Endometrial microvascular endothelial cells (primary cell): ENCODE measurements around the gene KRTAP12-4. TPM values are rescaled to one million over a fixed set of nuclear protein-coding genes. Genes with fewer than 3 reads are reported as not detected.
"Not testable (repeated sequence)": the region's sequence is repeated elsewhere in the genome, so short reads cannot be mapped to it uniquely, and the experiment has no call there.

Experiments used
- in situ Hi-C: cut with HindIII; loops from 2 replicates; pipeline ENCODE4 v1.10.0; 2017; ENCODE audit warnings: low sequenced_read_pairs, low pct_unique_long_range_greater_than_20kb; ENCODE audit errors: inconsistent ontology term
- total RNA-seq: library from RNA; depleted of rRNA; stranded (reverse); fragments of >200 nt; gene quantifications from one replicate; pipeline ENCODE4 v1.2.3, GENCODE V29; 2015; ENCODE audit errors: inconsistent ontology term

The KRTAP12-4 gene
- total RNA-seq, 1 donor from 2014 or later: not detected

DNA sequence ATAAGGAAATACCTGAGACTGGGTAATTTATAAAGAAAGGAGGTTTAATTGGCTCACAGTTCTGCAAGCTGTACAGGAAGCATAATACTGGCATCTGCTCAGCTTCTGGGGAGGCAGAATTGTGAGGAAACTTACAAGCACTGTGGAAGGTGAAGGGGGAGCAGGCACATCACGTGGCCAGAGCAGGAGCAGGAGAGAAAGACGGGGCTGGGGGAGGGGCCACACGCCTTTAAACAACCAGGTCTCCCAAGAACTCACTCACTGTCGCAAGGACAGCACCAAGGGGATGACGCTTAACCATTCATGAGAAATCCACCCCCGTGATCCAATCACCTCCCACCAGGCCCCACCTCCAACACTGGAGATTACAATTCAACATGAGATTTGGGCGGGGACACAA lies 7.1 kb upstream of the KRTAP12-4 start:
- in situ Hi-C loops: not testable (repeated sequence)

DNA sequence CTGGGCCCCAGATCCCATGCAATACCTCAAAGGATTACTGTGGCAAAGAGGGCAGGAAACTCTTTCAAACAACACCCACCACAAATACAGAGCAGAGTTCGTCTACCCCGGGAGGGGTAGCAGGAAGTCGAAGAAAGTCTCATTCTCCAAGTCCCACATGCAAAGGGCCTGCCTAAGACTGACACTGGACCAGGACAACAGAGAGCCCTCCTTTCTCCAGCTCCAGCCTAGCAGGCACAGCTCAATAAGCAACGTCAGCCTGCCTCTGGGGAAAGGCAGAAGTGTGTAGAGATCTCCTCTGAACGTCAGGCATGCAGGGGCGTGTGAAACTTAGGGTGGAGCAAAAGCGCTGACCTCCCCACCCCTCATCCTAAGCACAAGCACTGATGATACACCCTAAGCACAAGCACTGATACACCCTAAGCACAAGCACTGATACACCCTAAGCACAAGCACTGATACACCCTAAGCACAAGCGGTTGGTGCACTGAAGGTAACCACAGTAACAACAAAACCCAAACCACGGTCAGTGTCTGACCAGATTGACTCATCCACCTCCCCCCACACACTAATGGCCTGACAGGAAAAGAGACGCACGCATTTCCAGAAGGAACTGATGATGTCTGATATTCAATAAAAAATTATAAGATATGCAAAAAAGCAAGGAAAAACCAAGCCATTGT lies 4.6 kb upstream of the KRTAP12-4 start:
- in situ Hi-C loops: no loop called here

DNA sequence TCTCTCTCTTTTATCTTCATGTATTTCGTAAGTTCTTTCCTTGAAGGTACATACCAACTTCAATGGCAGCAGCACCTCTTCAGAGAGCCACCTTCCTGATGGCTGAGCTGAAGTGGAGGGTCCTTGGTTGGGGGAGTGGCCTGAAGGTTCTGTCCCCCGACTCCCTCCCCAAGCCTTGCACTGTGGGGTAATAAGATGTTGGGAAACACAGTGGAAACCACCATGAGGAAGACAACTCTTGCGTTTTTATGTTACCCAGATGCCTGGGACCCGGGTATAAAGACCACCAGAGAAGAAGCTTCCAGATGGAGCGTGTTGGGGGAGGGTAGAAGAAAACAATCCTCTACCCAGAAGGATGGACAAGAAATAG lies 4.1 kb upstream of the KRTAP12-4 start:
- in situ Hi-C loops: no loop called here

DNA sequence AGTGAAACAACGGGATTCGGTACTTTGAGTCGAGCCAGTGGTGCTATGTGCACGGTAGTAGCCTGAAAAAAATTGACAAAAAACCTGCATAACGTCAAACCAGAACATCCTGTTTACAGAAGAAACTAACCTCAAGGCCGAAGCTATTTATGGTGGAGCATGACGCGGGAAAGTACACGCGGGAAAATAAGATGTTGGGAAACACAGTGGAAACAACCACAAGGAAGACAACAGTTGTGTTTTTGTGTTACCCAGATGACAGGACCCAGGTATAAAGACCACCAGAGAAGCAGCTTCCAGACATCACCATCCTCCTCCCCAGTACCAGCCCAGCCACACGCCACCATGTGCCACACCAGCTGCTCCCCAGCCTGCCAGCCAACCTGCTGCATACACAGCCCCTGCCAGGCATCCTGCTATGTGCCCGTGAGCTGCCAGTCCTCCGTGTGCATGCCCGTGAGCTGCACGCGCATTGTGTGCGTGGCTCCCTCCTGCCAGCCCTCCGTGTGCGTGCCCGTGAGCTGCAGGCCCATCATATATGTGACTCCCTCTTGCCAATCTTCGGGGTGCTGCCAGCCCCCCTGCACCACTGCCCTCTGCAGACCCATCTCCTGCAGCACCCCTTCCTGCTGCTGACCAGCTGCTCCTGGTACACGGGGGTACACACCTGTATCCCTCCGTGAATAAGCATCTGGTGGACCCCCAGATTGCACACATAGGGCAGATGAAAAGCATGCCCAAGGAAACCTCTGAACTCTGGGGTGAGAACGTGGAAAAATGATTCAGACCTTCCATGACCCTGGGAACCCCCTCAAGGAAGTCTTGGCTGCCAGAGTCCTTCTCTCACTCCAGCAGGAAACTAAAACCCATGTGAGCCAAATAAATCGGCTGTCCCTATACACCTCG lies 3.4 kb upstream of the KRTAP12-4 start, which contains the start of gene KRTAP12-3:
Gene KRTAP12-3 (plus strand): TSS at position 298 of the 906 bp plus-strand sequence. CDS start 48 bp downstream, at position 346.
- in situ Hi-C loops: no loop called here

DNA sequence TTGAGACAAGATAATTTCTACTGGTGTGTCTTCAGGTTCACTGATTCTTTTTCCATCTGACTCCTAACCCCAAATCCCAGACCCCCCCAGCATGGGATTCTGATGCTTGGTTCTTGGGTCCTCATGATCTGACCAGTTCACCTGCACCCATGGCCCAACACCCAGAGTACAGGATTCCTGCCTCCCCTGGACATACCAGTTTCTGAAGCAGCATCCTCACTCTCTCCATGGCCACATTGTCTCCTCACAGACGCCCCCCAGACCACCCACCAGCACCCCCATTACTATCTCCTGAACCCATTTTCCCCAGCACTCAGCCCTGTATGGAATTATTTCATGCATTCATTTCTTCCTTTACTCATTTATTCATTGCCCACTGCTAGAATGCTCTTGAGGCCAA lies 2.4 kb upstream of the KRTAP12-4 start:
- in situ Hi-C loops: no loop called here

DNA sequence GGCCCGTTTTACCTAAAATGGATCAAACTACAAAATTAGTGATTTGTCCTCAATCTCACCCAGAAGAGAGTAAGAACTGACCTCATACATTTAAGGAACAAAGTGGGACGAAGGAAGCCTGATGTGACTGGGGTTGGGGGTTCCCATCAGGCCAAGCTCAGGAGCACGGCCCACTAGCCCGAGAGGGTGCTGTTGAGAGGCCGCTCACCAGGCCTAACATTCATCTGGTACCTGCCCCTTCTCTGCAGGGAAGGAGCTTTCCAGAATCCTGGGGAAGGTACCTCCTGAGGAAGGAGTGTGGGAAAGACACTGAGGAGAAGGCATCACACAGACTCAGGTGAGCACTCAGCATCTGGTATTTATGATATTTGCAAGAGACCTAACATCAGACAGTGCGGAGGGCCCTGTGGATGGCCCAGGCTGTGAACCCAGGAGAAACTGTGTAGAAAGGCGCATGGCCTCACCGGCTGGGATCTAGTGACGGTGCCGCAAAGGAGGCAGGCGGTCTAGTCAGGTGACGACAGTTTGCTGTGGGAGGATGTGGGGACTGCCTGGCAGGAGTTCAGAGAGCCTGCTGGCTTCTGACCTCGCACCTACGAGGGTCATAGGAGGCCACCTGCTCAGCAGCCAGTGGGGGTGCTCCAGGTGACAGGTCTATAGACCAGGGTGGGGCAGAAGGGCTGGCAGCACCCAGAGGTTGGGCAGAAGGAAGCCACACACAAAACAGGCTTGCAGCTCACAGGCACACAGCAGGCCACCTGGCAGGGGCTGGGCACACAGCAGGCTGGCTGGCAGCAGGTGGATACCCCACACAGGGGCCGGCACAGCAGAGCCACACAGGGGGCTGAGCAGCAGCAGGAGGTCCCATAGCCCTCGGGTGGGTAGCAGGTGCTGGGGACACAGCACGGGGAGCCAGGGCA lies 543 bp downstream of the KRTAP12-4 start:
- in situ Hi-C loops: no loop called here

DNA sequence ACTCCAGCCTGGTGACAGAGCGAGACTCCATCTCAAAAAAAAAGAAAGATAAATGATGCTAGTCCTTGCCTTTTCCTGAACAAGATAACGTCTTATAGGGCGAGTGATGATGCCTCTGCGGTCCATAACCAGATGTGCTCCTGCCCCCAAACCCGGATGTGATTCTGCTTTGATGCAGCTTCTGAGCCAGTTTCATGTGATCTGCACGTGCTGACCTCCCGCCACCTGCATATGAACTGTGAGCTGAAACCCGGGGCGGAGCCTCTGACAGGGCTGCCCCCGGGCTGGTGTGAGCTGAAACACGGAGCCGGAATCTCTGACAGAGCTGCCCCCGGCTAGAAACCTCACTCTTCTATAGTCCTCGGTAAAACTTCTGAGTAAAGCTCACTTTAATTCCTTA lies 1.3 kb downstream of the KRTAP12-4 start:
- in situ Hi-C loops: no loop called here

DNA sequence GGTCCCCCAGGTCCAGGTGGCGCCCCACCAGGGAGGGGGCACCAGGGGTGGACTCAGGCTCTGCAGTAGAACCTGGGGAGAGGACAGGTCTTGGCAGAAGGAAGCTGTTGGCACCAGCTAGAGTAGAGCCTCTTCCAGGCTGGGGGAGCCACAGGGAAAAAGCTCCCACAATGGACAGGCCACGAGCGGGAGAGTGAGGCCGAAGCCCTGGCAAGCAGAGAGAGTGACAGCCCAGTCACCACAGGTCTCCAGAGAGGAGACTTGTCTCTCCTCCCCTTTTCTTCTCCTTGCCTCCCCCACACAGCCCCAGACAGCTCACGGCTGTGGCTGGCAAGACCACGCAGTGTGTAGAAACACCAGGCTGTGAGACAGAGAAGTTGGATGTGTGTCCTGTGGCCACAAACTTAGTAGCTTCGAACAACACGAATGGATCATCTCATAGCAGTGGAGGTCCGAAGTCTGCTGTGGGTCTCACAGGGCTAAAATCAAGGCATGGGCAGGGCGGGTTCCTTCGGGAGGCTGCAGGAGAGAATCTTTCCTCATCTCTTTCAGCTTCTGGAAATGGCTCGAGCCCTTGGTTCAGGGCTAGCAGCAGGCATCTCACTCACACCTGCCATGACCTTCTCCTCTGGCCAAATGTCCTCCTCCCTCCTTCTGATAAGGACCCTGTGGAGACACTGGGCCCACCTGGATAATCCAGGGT lies 3.3 kb downstream of the KRTAP12-4 start:
- in situ Hi-C loops: no loop called here

DNA sequence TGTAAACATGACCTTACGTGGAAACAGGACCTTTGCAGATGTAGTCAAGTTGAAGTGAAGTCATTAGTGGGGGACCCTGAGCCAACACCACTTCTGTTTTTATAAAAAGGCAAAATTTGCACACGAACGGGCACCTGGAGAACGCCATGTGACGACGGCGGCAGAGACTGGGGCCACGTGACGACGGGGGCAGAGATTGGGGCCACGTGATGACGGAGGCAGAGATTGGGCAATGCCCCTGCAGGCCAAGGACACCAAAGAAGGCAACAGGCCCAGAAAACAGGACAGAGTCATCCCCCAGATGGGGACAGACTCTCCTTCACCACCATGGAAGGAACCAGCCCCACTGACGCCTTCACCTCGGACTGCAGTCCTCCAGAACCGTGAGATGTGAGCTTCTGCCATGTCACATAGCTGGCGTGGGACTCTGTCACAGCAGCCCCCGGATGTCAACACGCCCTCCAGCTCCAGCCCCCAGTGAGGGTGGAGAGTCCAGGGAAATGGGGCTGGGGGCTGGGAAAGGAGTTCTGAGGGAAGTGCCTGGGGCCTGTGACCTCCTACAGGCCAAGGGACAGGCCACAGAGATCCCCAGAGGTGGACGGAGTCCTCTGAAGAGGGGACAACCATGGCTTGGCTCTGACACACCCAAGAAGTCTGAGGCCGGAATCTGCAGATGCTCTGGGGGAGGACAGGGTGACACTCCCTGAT lies 4.0 kb downstream of the KRTAP12-4 start:
- in situ Hi-C loops: no loop called here

DNA sequence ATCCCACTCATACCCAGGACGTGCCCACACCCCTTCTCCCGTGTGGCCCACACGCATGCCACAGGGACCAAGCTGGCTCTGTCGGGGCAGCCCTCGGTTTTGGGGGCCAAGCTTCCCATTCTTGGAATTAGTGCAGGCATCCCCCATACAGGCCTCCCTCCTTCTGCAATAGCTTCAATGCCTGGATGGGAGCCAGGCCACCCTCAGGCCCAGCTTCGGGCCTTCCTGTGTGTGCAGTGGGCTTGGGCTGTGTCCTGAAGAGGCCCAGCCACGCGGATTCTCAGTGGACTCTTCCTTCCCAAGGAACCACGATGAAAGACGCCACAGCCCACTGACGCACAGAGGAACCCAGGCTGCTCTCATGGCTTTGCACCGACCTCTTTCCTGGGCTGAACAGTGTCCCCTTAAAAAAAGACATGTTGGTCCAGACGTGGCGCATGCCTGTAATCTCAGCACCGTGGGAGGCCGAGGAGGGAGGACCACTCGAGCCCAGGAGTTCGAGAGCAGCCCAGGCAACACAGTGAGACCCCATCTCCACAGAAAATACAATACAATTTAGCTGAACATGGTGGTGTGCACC lies 4.8 kb downstream of the KRTAP12-4 start:
- in situ Hi-C loops: no loop called here

DNA sequence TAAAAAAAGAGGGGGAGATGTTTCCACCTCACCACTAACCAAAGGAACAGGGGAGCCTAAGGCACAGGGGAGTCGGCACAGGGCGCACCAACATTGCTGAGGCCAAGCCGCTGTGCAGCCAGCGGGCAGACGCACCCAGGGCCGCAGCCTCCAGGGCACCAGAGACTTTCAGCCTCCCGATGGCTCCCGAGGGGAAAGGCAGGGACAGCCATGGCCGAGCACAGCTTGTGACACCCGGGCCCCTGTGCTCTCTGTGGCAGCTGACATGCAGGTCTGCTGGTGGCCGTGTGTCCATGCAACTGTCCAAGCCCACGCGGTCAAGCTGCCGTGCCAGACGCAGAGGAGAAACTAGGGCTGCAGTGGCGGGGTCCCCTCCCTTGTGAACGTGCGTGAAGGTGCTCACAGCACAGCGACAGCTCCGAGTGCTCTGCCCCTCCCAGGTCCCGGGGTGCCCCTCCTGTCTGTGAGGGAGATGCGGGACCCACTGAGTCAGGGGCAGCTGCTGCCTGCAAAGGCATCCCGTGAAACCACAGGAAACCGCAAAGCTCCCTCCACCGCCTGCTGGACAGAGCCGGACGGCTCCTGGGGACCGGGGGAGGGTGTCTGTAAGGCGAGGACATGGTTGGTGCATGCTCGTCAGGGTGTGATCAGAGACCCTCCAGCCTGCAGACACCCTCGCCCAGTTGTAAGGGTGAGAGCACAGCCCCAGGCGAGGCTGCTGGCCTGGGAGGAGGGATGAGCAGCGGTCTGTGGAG lies 5.7 kb downstream of the KRTAP12-4 start:
- in situ Hi-C loops: no loop called here

DNA sequence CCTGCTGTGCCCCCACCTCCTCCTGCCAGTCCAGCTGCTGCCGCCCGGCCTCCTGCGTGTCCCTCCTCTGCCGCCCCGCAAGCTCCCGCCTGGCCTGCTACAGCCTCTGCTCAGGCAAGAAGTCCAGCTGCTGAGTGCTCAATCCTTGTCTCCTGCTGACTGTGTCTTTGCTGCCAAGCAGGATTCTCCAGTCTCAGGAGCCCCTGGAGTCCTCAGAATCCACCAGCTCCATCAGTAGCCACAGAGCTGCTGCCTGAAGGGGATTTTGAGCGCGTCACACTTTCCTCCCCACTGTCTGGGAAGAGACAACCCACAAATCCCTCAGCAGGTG lies 7.3 kb downstream of the KRTAP12-4 start:
- in situ Hi-C loops: no loop called here

DNA sequence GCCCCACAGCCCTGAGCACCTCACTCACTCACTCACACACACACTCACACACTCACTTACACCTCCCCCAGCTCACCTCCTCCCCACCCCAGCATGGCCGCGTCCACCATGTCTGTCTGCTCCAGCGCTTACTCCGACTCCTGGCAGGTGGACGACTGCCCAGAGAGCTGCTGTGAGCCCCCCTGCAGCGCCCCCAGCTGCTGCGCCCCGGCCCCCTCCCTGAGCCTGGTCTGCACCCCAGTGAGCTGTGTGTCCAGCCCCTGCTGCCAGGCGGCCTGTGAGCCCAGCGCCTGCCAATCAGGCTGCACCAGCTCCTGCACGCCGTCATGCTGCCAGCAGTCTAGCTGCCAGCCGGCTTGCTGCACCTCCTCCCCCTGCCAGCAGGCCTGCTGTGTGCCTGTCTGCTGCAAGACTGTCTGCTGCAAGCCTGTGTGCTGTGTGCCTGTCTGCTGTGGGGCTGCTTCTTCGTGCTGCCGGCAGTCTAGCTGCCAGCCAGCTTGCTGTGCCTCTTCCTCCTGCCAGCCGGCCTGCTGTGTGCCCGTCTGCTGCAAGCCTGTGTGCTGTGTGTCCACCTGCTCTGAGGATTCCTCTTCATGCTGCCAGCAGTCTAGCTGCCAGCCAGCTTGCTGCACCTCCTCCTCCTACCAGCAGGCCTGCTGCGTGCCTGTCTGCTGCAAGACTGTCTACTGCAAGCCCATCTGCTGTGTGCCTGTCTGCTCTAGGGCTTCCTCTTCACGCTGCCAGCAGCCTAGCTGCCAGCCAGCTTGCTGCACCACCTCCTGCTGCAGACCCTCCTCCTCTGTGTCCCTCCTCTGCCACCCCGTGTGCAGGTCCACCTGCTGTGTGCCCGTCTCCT lies 7.9 kb downstream of the KRTAP12-4 start, which contains the start of gene KRTAP10-11:
Gene KRTAP10-11 (plus strand): TSS at position 49 of the 856 bp plus-strand sequence. CDS start 45 bp downstream, at position 94.
- in situ Hi-C loops: not testable (repeated sequence)

DNA sequence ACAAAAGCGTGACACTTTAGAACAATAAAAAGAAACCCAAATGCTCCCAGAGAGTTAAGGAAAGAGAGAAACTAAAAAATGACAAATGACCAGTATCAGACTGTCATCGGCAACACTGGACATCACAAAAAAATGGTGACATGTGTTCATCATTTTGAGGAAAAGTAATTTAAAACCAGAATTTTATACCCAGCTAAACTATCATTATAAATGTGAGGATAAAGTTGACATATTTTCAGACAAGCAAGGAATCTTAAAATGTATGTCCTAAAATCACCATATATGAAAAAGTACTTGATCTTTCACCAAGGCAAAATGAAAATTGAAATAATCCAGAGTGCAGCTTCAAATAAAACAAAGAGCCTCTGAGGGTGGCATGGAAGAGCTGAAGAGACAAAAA lies 9.6 kb downstream of the KRTAP12-4 start:
- in situ Hi-C loops: no loop called here

DNA sequence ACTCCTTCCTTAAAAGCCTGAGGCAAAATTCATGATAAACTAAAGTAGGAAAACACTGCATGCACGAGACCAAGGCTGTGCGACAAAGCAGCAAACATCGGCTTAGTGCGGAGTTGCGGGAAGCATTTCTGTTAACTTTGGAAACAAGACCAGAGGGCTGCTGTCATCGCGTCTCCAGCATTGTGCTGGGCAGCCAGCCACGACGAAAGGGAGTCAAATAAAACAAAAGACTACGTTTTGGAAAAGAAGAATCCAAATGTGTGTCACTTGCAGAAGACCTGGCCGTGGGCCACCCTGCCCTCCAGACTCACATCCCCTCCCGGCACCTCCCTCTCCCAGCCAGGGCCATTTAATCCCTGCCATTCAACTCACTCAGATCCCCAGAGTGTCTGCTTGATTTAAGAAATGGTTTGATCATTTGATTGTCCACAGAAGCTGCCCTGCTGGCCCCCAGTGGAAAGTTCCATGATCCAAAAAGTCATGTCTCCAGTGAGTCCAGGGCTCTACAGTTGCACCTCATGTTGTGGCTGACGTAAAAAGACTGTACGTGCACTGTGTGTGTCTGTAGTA lies 10.6 kb downstream of the KRTAP12-4 start:
- in situ Hi-C loops: no loop called here

DNA sequence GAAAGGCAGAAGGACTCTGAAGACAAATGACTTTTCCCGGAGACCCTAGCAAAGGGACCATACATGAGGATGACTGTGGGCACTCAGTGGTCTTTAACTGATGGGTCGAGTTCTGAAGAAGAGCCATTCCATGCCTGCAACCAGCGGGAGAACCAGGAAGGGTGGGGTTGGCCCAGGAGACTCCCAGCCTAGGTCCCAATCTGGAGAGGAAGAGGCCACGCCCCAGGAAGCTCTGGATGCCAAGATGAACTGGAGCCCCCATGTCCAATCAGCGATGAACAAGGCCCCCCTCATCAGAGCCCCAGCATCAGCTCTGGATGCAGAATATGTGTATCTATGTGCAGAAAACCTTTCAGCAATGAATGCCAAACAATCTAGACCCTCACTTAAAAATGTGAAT lies 13.7 kb downstream of the KRTAP12-4 start:
- in situ Hi-C loops: no loop called here
